DMS 273 treated with DMSO at 0.1 percent for 48 hours (cell line): Measurements from ENCODE around the gene NTMT1.

Experiments
- DNase-seq: peaks from one replicate; lab custom pipeline; 2025; lab: John Stamatoyannopoulos, UW

The NTMT1 gene

DNA sequence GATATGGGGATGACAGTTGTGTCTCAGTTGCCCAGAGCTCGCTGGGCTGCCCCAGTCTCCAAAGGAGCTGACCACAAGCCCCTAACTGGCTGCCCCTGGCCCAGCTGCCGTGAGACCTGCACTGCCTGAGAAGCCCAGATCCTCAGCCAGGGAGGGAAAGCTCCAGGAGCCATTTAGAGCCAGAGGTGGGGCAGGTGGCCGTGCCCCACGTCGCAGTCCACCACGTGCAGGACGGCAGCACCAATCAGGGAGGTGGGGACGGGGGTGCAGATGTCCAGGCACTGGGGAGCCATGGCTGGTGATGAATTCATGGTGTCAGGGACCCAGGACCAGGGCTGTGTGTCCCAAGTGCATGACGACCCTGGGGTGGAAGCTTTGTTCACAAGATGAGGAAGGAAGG lies 52.9 kb downstream of the NTMT1 start:
- no peak for DNase-seq

DNA sequence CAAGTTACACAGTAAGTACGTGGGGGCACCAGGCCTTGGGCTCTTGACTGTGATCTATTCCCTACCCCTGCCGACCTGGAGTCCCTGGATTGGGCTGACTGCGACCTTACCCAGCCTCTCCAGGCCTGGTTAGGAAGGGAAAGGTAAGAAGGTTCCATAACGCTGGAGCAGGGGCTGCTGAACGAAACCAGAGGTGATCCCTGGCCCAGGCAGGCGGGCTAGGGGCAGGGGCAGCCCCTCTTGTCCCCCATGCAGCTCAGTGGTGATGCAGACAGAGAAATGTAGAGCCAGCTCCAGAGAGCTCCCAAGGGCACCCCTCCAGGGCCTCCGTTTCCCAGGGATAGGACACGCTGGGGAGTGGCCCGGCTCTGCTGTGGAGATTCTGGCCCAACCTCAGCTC lies 53.6 kb downstream of the NTMT1 start:
- no peak for DNase-seq

DNA sequence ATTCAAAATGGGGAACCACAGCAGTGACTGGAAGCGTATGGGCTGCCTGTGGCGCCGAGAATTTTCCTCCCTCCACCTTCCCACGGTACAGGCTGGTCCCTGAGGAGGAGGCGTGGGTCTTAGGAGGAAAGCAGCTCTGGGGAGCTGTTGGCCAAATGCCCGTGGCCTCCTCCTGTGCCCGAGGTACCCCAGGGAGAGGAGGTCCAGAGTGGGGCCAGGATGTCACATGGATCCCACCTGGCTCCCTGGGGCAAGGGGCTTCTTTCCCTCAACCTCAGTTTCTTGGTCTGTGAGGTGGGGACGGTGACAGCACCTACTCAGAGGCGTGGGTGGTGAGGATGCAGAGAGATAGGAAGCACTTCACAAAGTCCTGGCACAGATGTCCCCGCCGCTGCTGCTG lies 56.0 kb downstream of the NTMT1 start:
- DNase-seq, result no peak

DNA sequence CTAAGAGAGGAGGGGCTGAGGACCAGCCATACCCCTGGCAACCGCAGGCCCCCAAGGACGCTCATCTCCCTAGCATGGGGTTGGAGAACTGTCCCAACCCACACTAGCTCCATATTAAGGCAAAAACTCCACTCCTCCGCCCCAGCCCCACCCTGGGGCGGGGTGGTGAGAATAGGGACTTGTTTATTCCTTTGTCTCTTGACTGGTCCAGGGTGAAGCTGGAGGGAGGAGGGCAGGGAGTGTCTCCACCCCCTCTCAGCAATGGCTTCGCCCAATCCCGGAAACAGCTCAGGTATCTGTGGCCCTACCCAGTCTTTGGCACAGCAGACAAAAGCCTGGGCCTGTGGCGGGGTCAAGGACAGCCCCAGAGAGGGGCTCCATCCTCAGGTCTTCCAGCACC lies 56.4 kb downstream of the NTMT1 start:
- DNase-seq, result no peak

- DNase-seq, result no peak
Observed at GRCh38 chr9:129685220-129685932, 59.4 kb downstream of the NTMT1 start.
